Keratinocyte (primary cell): Measurements from ENCODE around the gene ATP2C1.

ENCODE experiments used
- EZH2 ChIP-seq: IDR thresholded peaks from one replicate; pipeline ENCODE4 v1.6.1; 2012; ENCODE audit warnings: inconsistent platforms, mild to moderate bottlenecking, low read length, moderate library complexity
- TF ChIP-seq, protein P1 (sequence below), 3 experiments: IDR thresholded peaks in 1 of 3; conservative IDR thresholded peaks in 1 of 3; optimal IDR thresholded peaks in 1 of 3; 2 replicates in 2 of 3; 3 replicates in 1 of 3; pipeline versions ENCODE3 to v1.5.1; 2011; ENCODE audit warnings: low read length in 3 of 3, mild to moderate bottlenecking in 3 of 3, moderate library complexity in 2 of 3, control low read depth in 1 of 3, inconsistent platforms in 1 of 3; ENCODE audit not compliant: insufficient read depth in 2 of 3; ENCODE audit errors: extremely low read depth in 1 of 3

DNA sequence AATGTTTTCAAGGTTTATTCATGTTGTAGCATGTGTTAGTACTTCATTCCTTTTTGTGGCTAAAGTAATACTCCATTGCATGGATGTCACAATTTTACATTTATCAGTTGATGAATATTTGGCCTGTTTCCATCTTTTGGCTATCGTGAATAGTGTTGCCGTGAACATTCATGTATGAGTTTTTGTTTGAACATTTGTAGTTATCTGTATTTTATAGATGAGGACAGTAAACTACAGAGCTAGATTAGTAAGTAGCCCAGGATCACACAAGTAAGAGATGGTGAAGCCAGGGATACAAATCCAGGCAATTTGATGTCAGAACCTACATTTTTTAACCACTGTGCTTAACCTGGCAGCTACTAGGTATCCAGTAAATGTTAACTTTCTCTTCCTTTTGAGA, 69.6 kb downstream of the ATP2C1 start:
- TF ChIP-seq, protein P1, sequence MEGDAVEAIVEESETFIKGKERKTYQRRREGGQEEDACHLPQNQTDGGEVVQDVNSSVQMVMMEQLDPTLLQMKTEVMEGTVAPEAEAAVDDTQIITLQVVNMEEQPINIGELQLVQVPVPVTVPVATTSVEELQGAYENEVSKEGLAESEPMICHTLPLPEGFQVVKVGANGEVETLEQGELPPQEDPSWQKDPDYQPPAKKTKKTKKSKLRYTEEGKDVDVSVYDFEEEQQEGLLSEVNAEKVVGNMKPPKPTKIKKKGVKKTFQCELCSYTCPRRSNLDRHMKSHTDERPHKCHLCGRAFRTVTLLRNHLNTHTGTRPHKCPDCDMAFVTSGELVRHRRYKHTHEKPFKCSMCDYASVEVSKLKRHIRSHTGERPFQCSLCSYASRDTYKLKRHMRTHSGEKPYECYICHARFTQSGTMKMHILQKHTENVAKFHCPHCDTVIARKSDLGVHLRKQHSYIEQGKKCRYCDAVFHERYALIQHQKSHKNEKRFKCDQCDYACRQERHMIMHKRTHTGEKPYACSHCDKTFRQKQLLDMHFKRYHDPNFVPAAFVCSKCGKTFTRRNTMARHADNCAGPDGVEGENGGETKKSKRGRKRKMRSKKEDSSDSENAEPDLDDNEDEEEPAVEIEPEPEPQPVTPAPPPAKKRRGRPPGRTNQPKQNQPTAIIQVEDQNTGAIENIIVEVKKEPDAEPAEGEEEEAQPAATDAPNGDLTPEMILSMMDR (optimal IDR thresholded peaks at IDR 0.05 in 1 of 3, IDR thresholded peaks at IDR 0.05 in 1 of 3, conservative IDR thresholded peaks at IDR 0.05 in 1 of 3; ENCODE audit: extremely low read depth in 1 of 3, insufficient read depth in 2 of 3, low read length in 3 of 3), result no peak
- TF ChIP-seq EZH2, result no peak
